ENCODE measurements around the gene SUMO4. TPM values are rescaled to one million over a fixed set of nuclear protein-coding genes. Genes with fewer than 3 reads are reported as not detected.

Gene SUMO4
- total and polyA plus RNA-seq, 2 donors (not counting 1 experiment from before 2014, with no cell fraction given) = 0.18 to 11.5 TPM

GRCh38 chr6:149414009-149414408 is 13.9 kb downstream of the SUMO4 start:
- Histone ChIP-seq H4K20me1 (ENCODE audit: control insufficient read depth, insufficient read depth, low read length, poor library complexity, severe bottlenecking) (no peaks in the 10 kb centered on the region), H3K27ac (ENCODE audit: low read length in 2 of 2) (no peak overlapping the region), H3K36me3 (replicated peaks in 1 of 2; ENCODE audit: control extremely low read depth in 1 of 2, control insufficient read depth in 1 of 2, extremely low read depth in 1 of 2, insufficient read depth in 2 of 2, low read length in 1 of 2) (peaks cover 7 to 17% of the 10 kb centered on the region in 2 experiments), H3K79me2 (ENCODE audit: control insufficient read depth, insufficient read depth, low read length) (no peaks in the 10 kb centered on the region), H3K9me3 (ENCODE audit: control extremely low read depth in 1 of 3, control insufficient read depth in 2 of 3, insufficient read depth in 1 of 3, low read length in 2 of 3) (no peaks in the 10 kb centered on the region), H3K4me3 (ENCODE audit: control extremely low read depth in 1 of 5, extremely low read depth in 1 of 5, insufficient read depth in 1 of 5, low read depth in 2 of 5, low read length in 4 of 5) (no peak overlapping the region), H3K9ac (ENCODE audit: low read length) (no peak overlapping the region), H3K27me3 (replicated peaks in 1 of 4; ENCODE audit: control extremely low read depth in 1 of 4, control insufficient read depth in 3 of 4, insufficient read depth in 4 of 4, low read length in 3 of 4) (no peaks in the 10 kb centered on the region), H3K4me2 (replicated peaks; ENCODE audit: low read depth, low read length, poor library complexity, severe bottlenecking) (no peak overlapping the region), H2AFZ (ENCODE audit: insufficient read depth, low read depth, low read length, poor library complexity, severe bottlenecking) (no peak overlapping the region), H3K4me1 (ENCODE audit: control insufficient read depth in 2 of 2, insufficient read depth in 2 of 2, low read length in 2 of 2) (no peaks in the 10 kb centered on the region)
- DNase-seq = no peak
- no peak for ATAC-seq (ENCODE audit: low read depth)
- CTCF ChIA-PET = interaction anchor here (1.0 kb wide), 1 partner anchor 18 kb away, joined by 3 read pairs; no protein-coding TSS in a partner anchor
- Mint-ChIP-seq H3K9me3 (ENCODE audit: insufficient read depth) (peaks cover 2% of the 10 kb centered on the region), H3K27me3 (no peaks in the 10 kb centered on the region), H3K27ac (no peak overlapping the region), H3K4me1 (peaks cover 5% of the 10 kb centered on the region), H3K4me3 (no peak overlapping the region)
- no peak for TF ChIP-seq EZH2 (IDR thresholded peaks at IDR 0.05; ENCODE audit: borderline replicate concordance, insufficient read depth, low read depth, low read length, poor library complexity, severe bottlenecking)
- TF ChIP-seq CTCF (IDR thresholded peaks at IDR 0.05) = no peak
- intact Hi-C loops (cut with micrococcal nuclease) = no loop called here
- 100% methylated on average over 1 of the region's 4 CpGs for WGBS (ENCODE audit: insufficient coverage)
- POLR2A ChIA-PET = no interaction called here

GRCh38 chr6:149414821-149415220 is 14.8 kb downstream of the SUMO4 start:
- peaks cover 2% of the 10 kb centered on the region for H3K9me3 Mint-ChIP-seq (ENCODE audit: insufficient read depth)
- DNase-seq (no peak), ATAC-seq (ENCODE audit: low read depth) (no peak)
- POLR2A ChIA-PET = no interaction called here
- no peaks in the 10 kb centered on the region for H4K20me1 ChIP-seq (ENCODE audit: control insufficient read depth, insufficient read depth, low read length, poor library complexity, severe bottlenecking)
- H3K9ac ChIP-seq (ENCODE audit: low read length) = no peak overlapping the region
- no peak overlapping the region for H2AFZ ChIP-seq (ENCODE audit: insufficient read depth, low read depth, low read length, poor library complexity, severe bottlenecking)
- no peak overlapping the region for H3K4me2 ChIP-seq (replicated peaks; ENCODE audit: low read depth, low read length, poor library complexity, severe bottlenecking)
- WGBS (ENCODE audit: insufficient coverage) = 100% methylated on average over 2 of the region's 4 CpGs
- H3K4me1 Mint-ChIP-seq = peaks cover 5% of the 10 kb centered on the region
- H3K27ac ChIP-seq (ENCODE audit: low read length in 2 of 2) = no peak overlapping the region
- H3K9me3 ChIP-seq (ENCODE audit: control extremely low read depth in 1 of 3, control insufficient read depth in 2 of 3, insufficient read depth in 1 of 3, low read length in 2 of 3) = no peaks in the 10 kb centered on the region
- H3K36me3 ChIP-seq (replicated peaks in 1 of 2; ENCODE audit: control extremely low read depth in 1 of 2, control insufficient read depth in 1 of 2, extremely low read depth in 1 of 2, insufficient read depth in 2 of 2, low read length in 1 of 2) = peaks cover 3 to 12% of the 10 kb centered on the region in 2 experiments
- H3K4me3 ChIP-seq (ENCODE audit: control extremely low read depth in 1 of 5, extremely low read depth in 1 of 5, insufficient read depth in 1 of 5, low read depth in 2 of 5, low read length in 4 of 5) = no peak overlapping the region
- no peak for TF ChIP-seq EZH2 (IDR thresholded peaks at IDR 0.05; ENCODE audit: borderline replicate concordance, insufficient read depth, low read depth, low read length, poor library complexity, severe bottlenecking)
- no peak for TF ChIP-seq CTCF (IDR thresholded peaks at IDR 0.05)
- H3K27me3 ChIP-seq (replicated peaks in 1 of 4; ENCODE audit: control extremely low read depth in 1 of 4, control insufficient read depth in 3 of 4, insufficient read depth in 4 of 4, low read length in 3 of 4) = no peaks in the 10 kb centered on the region
- H3K27me3 Mint-ChIP-seq = no peaks in the 10 kb centered on the region
- H3K4me1 ChIP-seq (ENCODE audit: control insufficient read depth in 2 of 2, insufficient read depth in 2 of 2, low read length in 2 of 2) = no peaks in the 10 kb centered on the region
- no peak overlapping the region for H3K27ac Mint-ChIP-seq
- no peaks in the 10 kb centered on the region for H3K79me2 ChIP-seq (ENCODE audit: control insufficient read depth, insufficient read depth, low read length)
- intact Hi-C loops (cut with micrococcal nuclease) = loop anchor here (5.0 kb wide), 1 partner anchor 333 kb away; no protein-coding TSS in a partner anchor
- CTCF ChIA-PET = interaction anchor here (1.0 kb wide), 1 partner anchor 17 kb away, joined by 3 read pairs; no protein-coding TSS in a partner anchor
- no peak overlapping the region for H3K4me3 Mint-ChIP-seq
